ENCODE measurements around the gene CCDC8. TPM values are rescaled to one million over a fixed set of nuclear protein-coding genes. Genes with fewer than 3 reads are reported as not detected.

Gene CCDC8
- total and polyA plus RNA-seq, 12 donors, result 6.3 to 74.0 (median 34.4) TPM

DNA sequence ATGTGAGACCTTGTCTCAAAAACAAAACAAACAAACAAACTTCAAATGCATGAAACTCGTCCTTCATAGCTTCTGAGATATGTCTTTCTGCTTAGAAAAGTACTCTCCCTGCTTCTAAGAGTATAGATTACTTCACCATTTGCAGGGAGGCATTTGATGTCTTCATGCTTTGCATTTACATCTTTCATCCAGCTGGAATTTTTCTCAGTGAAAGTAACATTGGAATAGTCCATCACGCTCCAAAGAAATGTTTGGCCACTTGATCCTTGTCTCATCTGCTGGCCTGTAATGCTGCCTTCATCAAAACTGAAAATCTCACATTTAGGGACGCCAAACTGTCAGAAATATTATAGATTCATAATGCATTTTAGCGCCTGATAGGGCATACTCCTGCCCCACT is 38.8 kb upstream of the CCDC8 start:
- WGBS, 4 donors, result 45 to 54% (median 49%) methylated on average over 4 of the region's 4 CpGs
- H3K4me3 ChIP-seq, result no peak overlapping the region
- DNase-seq, result no peak
- H3K27me3 ChIP-seq, result no peaks in the 10 kb centered on the region
- TF ChIP-seq POLR2A (IDR thresholded peaks at IDR 0.05), result no peak
- TF ChIP-seq, protein P1, sequence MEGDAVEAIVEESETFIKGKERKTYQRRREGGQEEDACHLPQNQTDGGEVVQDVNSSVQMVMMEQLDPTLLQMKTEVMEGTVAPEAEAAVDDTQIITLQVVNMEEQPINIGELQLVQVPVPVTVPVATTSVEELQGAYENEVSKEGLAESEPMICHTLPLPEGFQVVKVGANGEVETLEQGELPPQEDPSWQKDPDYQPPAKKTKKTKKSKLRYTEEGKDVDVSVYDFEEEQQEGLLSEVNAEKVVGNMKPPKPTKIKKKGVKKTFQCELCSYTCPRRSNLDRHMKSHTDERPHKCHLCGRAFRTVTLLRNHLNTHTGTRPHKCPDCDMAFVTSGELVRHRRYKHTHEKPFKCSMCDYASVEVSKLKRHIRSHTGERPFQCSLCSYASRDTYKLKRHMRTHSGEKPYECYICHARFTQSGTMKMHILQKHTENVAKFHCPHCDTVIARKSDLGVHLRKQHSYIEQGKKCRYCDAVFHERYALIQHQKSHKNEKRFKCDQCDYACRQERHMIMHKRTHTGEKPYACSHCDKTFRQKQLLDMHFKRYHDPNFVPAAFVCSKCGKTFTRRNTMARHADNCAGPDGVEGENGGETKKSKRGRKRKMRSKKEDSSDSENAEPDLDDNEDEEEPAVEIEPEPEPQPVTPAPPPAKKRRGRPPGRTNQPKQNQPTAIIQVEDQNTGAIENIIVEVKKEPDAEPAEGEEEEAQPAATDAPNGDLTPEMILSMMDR (IDR thresholded peaks at IDR 0.05), result no peak
- no peaks in the 10 kb centered on the region for H3K4me1 ChIP-seq (replicated peaks in 1 of 2)
- no peak overlapping the region for H3K27ac ChIP-seq
- no peaks in the 10 kb centered on the region for H3K36me3 ChIP-seq (replicated peaks in 1 of 2)
- H3K9me3 ChIP-seq (replicated peaks in 1 of 3), result no peaks in the 10 kb centered on the region
- intact Hi-C loops (cut with DNase I), result no loop called here

DNA sequence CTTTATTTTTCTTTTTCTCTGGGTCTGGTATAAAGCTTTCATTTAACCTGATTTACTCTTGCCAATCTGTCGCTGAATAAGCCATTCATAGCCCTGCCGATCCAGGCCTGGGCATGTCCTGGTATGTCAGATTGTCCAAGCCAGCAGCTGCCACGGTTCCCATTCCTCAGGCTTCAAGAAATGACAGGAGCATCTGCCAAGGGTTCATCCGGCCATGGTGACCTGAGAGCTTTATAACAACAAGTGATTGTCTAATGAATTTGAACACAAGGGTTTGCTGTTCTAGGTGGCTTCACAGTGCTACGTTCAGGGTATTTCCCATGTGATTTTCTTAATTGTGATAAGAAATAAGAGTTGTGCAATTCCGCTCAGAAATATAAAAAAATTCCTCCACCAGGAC is 38.0 kb upstream of the CCDC8 start:
- Histone ChIP-seq H3K4me1 (replicated peaks in 1 of 2) (no peaks in the 10 kb centered on the region), H3K36me3 (replicated peaks in 1 of 2) (no peaks in the 10 kb centered on the region), H3K4me3 (no peak overlapping the region), H3K27ac (no peak overlapping the region), H3K27me3 (no peaks in the 10 kb centered on the region), H3K9me3 (replicated peaks in 1 of 3) (no peaks in the 10 kb centered on the region)
- no peak for DNase-seq
- TF ChIP-seq, protein P1 (IDR thresholded peaks at IDR 0.05), result no peak
- no peak for TF ChIP-seq POLR2A (IDR thresholded peaks at IDR 0.05)
- WGBS, 4 donors, result 66 to 76% (median 72%) methylated on average over 6 of the region's 6 CpGs
- intact Hi-C loops (cut with DNase I), result no loop called here

DNA sequence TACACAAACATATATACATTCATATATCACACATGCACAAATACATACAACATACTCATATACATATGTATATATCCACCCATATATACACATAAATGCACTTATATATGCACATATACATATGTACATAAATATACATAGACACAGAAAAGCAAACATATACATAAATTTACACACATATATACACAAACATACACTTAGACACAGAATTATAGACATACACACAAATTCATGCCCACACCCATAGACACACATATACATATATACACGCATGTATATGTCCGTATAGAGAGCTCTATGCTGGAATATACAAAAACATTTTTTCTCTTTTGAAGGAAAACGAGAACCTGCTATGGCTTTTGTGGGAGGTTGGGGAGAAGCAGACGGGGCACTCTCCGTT is 37.4 kb upstream of the CCDC8 start:
- Histone ChIP-seq H3K4me3 (no peak overlapping the region), H3K9me3 (replicated peaks in 1 of 3) (no peaks in the 10 kb centered on the region), H3K36me3 (replicated peaks in 1 of 2) (no peaks in the 10 kb centered on the region), H3K27me3 (no peaks in the 10 kb centered on the region), H3K4me1 (replicated peaks in 1 of 2) (no peaks in the 10 kb centered on the region), H3K27ac (no peak overlapping the region)
- intact Hi-C loops (cut with DNase I), result no loop called here
- 76 to 83% (median 79%) methylated on average over 5 of the region's 5 CpGs for WGBS, 4 donors
- no peak for DNase-seq
- no peak for TF ChIP-seq POLR2A (IDR thresholded peaks at IDR 0.05)
- TF ChIP-seq, protein P1 (IDR thresholded peaks at IDR 0.05), result no peak

DNA sequence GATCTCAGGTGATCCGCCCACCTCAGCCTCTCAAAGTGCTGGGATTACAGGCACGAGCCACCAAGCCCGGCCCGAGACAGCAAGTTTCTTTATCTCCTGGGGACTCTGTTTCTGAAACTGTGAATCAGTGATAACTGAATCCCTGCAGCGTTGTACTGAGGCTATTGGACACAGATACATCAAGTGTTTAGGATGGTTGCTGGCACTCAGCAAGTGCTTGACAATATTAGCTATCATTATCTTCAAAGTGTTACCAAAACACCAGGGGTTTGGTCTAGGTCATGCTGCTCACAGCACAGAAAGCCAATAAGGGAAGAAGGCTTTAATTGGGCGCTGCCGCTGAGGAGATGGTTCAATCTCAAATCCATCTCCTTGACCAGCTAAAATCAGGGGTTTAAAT is 35.9 kb upstream of the CCDC8 start:
- Histone ChIP-seq H3K27ac (no peak overlapping the region), H3K4me3 (no peak overlapping the region), H3K27me3 (no peaks in the 10 kb centered on the region), H3K9me3 (replicated peaks in 1 of 3) (no peaks in the 10 kb centered on the region), H3K36me3 (replicated peaks in 1 of 2) (no peaks in the 10 kb centered on the region), H3K4me1 (replicated peaks in 1 of 2) (no peaks in the 10 kb centered on the region)
- TF ChIP-seq, protein P1 (IDR thresholded peaks at IDR 0.05), result no peak
- DNase-seq, result no peak
- WGBS, 4 donors, result 58 to 65% (median 64%) methylated on average over 7 of the region's 7 CpGs
- intact Hi-C loops (cut with DNase I), result no loop called here
